GM10847 (cell line): ENCODE data around the gene CLEC16A.

Experiments used
- POLR2A ChIP-seq: IDR thresholded peaks from 2 replicates; pipeline ENCODE4 v1.6.1; 2011; ENCODE audit not compliant: insufficient read length; ENCODE audit errors: extremely low read depth

CLEC16A gene

DNA sequence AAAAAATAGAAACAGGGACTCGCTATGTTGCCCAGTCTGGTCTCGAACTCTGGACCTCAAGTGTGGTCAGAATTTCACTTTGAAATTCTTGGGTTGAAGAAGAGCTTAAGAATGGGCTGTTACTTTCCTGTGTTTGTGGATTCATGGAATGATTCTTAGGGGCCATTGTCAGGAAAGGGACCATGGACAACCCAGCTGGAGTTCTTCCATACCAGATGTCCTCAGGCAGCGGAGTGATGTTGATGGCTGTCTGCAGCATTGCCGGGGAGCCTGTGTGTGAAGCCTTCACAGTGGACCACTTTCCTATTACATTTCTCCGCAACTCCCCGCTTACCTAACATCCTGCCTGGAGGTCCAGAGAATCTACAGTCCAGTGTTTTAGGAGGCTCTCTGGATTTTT is 145.9 kb downstream of the CLEC16A start:
- TF ChIP-seq POLR2A = no peak

DNA sequence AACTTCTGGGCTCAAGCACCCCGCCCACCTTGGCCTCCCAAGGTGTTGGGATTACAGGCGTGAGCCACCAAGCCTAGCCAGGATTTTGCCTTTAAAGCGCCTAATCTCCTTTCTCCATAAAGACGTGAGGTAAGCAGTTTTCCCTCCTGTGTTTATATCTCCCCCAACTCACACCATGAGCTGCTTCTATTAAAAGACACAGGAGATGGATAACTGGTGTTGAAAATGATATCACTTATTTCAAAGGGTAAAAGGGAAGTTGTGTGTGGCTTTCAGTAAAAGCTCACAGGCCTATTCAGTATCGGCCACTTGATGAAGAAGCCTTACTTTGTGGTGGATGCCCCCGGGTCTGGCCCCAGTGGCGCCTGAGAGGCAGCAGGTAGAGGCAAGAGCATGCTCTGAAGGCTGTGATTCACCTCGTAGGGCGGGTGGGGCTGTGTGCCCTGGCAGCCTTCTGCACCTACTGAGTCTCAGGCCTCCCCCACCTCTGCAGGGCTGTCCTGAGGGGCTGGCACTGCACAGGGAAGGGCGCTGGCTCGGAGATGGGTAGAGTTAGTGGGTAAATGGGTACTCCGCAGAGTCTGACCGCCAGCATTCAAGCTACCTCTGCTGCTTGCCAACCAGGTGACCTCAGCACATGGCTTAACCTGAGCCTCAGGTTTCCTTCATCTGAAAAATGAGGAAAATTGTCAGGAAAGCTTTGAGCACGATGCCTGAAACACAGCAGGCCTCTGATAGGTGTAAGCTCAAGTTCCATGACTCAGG is 146.8 kb downstream of the CLEC16A start:
- no peak for TF ChIP-seq POLR2A

DNA sequence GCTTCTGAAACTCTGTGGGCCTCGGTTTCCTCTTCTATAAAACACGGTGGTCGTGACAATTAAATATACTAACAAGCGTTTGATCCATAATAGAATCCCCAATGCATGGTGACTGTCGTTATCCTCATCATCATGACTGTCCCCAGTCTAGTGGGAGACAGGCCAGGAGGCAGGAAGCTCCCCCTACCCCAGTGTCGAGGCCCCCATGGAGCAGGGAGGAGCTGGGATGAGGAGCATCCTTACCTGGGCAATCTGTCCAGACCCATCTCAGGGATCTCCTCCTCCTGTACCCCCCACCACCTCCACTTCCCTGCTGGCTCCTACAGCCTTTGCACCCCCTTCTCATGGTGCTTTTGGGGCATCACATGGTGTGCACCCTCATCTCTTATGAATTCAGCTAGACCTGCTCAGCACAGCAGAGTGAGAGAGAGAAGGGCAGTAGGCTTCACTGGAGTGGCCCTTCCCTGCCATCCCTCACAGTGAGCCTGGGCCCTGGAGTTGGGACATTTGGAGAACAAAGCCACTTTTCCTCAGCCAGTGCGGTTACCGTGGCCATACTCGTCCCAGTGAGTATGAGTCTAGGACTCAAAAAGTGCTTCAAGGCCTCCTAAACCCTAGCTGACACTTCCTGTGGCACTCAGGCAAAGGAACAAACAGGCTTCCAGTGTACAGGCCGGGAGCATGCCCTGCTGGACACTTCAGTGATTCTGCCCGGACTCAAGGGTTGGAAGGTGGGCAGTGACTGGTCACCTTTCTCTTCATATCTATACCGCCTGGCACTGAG is 148.6 kb downstream of the CLEC16A start:
- no peak for TF ChIP-seq POLR2A

DNA sequence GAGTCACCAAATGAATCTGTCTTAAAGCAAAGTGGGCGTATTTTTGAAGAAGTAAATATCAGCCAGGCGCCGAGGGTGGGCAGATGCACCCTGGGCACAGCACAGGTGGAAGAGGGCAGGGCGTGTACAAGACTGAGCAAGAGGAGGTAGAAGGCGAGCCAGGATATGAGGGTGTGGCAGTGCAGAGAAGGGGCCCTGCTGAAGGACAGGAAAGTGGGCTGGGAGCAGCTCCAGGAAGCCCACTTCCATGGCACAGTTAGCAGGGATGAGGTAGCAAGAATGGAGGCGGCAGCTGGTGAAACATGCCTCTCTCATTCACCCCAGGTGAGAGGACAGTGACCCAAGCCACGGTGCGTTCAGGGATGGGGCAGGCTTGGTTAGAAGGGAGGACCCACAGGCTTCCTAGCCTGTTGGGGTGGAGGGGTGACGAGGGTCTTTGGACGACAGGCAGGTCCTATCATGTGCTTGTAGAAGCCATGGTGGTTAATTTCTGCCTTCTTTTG is 149.3 kb downstream of the CLEC16A start:
- no peak for TF ChIP-seq POLR2A

DNA sequence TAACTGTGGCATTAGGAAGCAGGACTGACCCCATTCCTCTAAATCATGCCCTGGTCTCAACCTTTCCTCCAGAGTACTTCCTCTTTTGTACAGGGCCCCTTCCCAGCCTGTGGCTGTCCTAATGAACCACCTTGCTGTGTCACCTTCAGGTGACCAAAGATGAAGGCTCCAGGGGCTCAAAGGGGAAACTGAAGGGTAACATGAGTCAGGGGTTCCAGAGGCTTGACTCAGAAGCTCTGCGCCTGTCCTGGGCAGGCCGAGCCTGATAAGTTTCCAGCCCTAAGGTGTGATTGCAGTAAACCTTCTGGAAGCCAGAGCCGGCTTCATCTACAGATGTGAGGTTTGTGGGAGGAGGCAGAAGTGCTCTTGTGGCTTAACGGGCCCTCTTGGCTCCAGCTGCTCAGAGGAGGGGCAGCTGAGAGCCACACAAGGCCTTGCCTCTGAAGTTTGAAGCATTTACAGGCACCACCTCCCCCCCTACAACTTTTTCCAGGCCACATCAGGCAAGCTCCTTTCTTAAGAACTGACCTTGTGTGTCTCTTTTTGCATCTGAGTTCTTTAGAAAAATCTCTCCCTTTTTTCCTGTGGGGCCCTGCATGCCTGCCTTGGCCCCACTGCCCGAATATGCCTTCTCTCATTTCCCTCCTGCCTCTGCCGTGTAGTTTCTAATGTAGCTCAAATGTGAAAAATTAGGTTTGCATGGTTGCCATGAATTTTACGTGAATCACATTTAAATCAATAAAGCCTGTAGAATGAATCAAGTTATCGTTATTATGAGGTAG is 149.9 kb downstream of the CLEC16A start:
- TF ChIP-seq POLR2A = no peak

DNA sequence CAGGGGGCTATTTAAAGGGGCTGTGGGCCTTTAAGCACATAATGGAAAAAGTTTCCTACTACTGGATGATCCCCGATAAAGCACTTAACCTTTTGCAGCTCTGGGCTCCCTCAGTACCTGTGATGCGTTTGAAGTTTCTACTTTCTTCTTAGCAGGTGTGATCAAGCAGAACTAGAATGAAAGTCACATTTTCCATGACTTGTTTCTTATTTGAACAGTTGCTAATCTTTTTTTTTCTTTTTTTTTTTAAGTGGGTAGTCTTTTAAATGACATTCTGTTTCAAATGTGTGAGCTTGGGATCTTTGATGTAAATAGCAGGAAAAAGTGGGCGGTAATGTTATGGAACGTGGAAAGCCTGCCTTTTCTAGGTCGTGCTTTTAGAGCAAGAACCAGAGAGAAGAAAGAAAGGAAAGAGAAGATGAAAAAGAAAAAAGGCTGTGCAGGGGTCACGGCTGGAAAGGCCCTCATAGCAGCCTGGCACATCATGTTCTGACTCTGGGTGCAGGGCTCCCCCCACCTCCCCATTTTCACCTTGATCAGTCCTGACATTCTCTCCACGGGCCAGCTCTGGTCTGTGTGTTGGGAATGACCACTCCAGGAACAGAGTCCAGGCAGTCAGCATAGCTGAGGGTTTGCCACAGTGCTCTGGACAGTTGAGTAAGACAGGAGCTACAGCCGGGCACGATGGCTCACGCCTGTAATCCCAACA is 150.6 kb downstream of the CLEC16A start:
- TF ChIP-seq POLR2A = no peak

DNA sequence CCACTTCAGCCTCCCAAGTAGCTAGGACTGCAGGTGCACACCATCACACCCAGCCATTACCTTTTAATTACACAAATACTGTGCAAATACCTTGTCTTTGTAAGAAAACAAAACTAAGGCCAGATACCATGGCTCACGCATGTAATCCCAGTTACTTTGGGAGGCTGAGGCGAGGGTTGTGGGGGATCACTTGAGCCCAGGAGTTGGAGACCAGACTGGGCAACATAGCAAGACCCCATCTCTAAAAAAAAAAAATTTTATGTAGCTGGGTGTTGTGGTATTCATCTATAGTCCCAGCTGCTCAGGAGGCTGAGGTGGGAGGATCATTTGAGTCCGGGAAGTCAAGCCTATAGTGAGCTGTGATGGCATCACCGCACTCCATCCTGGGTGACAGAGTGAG is 151.6 kb downstream of the CLEC16A start:
- no peak for TF ChIP-seq POLR2A

DNA sequence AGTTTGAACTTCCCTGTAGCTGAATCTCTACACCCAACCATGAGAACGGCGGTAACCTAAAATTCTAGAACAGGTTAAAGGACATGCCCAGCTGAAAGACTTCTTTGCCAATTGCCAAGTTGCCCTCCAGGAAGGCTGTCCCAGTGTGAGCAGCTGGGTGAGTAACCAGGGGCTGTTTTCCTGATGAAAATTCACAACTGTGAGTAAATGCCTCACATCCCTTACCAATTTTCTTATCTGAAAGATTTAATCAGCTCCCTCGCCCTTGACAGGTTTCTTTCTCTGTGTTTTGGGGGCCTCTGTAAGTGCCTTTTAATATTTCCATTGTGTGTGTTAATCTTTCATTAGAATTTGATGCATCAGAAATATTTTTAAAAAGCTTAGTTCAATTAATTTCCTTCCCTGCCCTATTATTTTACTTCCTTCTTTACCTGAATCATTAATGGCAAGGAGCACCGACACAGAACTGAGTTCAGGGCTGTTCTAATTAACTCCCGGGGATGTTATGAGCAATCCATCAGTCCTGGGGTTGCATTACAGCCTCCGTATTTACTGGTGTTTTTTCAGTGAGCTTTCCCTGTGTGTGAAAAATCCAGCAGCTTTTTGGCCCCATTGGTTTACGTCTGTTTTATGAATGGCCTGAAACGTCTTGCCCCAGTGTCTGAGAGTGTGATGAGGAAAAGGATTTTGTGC is 152.9 kb downstream of the CLEC16A start:
- TF ChIP-seq POLR2A = no peak

DNA sequence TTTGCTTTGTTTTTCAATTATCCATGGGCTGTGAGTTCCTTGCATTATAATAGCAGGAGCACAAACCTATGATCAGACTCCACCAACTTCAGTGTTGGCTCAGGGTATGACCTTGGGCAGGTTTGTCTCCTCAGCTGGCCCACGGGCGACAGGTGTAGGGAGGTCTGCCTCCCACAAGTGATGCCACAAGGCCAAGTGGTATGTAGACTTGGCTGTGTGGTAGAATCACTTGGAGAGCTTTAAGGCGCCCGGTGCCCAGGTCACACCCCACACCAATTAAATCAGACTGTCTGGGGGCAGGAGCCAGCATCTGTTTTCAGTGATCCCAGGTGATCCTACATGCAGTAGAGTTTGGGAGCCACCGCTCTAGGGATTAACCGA is 153.4 kb downstream of the CLEC16A start:
- TF ChIP-seq POLR2A = no peak

DNA sequence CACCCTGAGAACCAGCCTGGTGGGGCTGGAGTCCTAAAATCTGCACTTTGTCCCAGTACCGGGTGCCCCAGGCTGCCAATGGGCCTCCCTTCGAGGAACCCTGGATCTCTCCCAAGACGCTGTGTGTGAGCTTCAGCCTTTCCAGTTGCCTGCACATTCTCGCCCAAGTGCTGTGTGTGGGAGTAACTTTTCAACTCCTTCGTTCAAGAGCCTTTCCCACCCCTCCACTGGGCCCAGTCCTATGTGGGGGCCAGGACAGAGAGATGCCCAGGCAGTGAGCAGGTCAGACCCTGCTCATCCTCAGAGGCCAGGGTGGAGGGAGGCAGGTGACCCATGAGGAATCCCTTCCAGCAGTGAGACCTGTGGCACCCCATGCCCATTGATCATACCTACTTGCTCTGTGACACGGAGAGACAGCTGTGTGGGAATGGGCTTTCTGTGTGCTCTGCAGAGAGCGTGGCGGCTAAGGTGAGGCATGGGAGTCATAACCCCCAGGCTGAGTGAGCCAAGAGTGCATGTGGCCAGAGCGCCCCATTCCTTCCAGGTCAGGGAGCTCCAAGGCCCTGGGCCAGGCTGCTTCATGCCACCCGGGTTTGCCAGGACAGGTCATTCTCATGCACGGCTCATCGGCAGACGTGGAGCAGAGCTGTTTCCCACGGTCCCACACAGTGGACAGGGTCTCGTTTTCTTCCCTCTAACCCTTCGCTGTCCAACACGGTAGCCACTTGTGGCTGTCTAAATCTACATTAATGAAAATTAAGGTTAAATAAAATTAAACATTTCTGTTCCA is 154.4 kb downstream of the CLEC16A start:
- TF ChIP-seq POLR2A = no peak

DNA sequence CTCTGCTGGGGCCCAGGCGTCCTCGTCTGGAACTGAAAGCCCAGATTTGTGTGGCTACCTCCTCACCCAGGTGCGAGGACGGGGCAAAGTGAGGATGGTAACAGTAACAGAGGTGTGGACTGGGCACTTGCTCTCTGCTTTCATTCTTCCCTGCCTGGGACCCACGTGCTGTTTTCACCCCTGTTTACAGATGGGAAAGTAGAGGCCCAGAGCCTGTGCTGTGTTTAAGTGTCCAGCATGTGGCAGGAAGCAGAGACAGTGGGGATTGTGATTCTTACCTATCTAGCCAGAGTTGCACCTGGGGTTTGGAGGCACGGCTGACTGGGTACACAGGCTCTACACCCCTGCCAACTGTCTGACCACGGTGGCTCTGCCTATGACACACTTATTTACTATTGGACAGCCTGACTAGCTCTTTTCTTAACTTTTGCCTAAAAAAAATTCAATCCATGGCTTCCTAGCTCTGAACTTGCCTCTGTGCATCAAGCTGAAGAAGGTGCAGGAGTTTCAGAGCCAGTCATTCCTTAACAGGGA is 155.4 kb downstream of the CLEC16A start:
- no peak for TF ChIP-seq POLR2A

DNA sequence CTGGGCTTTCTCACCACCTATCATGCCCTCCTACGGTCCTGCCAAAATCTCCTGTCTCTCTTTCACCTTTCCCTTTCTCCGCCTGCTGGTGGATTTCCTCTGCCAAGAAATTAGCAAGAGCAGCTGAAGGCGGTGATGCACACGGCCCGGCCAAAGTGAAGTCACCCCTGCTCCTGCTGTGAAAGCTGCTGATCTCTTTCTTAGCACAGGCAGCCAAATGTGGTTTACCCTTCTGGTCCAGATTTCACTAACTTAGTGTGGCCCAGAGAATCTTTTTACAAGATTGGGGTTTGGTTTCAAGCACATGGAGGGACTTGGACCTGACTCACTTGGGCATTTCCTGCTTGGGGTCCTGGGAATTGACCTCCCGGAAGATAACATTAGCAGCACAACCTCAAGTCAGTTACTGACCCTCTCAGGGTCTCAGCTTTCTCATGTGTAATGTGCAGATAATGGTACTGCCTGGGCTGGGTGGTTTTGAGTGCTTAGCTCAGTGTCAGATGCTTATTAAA is 155.9 kb downstream of the CLEC16A start:
- TF ChIP-seq POLR2A = no peak

DNA sequence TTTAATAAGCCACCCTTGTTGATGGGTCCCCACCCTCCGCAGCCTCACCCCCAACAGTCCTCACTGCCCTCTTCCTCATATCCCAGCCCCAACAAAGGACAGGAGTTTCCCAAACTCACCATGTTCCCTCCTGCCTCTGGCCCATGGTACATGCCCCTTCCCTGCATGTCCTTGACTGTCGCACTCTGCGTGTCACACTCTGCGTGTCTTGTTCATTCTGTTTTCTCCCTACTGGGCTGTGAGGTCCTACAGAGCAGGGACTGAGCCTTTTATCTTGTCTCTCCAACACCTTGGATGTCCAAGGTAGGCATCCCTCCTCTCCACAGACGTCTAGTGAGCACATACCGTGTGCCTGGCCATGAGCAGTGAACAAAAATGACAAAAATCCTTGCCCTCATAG is 156.9 kb downstream of the CLEC16A start:
- TF ChIP-seq POLR2A = no peak
